ENCODE results near the gene LDHD.
A peak's percentile ranks its signal among the peaks of the same experiment; 100 is the strongest.

LDHD gene

GRCh38 chr16:75078886-75079285 is 37.7 kb downstream of the LDHD start:
- no peak for DNase-seq

GRCh38 chr16:75075688-75076268 is 40.8 kb downstream of the LDHD start:
- no peak for DNase-seq

GRCh38 chr16:75074920-75075687 is 41.5 kb downstream of the LDHD start:
- peak; percentile 76 for DNase-seq

GRCh38 chr16:75074304-75074793 is 42.2 kb downstream of the LDHD start:
- DNase-seq, result no peak

- DNase-seq, result no peak
These were observed 42.9 kb downstream of the LDHD start for GRCh38 chr16:75073545-75074303.

- DNase-seq, result no peak
These were observed 44.2 kb downstream of the LDHD start for GRCh38 chr16:75072239-75072947.

GRCh38 chr16:75071621-75072020 is 45.0 kb downstream of the LDHD start:
- no peak for DNase-seq

- DNase-seq, result no peak
These were observed 46.4 kb downstream of the LDHD start for GRCh38 chr16:75070012-75070841.

- DNase-seq, result no peak
These were observed 48.2 kb downstream of the LDHD start for GRCh38 chr16:75068085-75069031.

- DNase-seq, result no peak
These were observed 49.6 kb downstream of the LDHD start for GRCh38 chr16:75066861-75067447.

GRCh38 chr16:75065521-75066149 is 50.9 kb downstream of the LDHD start:
- no peak for DNase-seq

GRCh38 chr16:75065149-75065505 is 51.5 kb downstream of the LDHD start:
- DNase-seq, result peak; percentile 44

GRCh38 chr16:75064403-75065148 is 52.0 kb downstream of the LDHD start:
- peak; percentile 31 for DNase-seq

- DNase-seq, result no peak
These were observed 53.0 kb downstream of the LDHD start for GRCh38 chr16:75063549-75064088.

GRCh38 chr16:75062976-75063346 is 53.6 kb downstream of the LDHD start:
- DNase-seq, result no peak

- DNase-seq, result no peak
These were observed 54.2 kb downstream of the LDHD start for GRCh38 chr16:75062135-75062975.

Data from activated T-cell treated with anti-CD3 and anti-CD28 coated beads, Interleukin-2, amount 50 U/mL, for 1 hour (primary cell).